DND-41 (cell line): Measurements from ENCODE around the gene SMU1.
"Not testable (repeated sequence)": the region's sequence is repeated elsewhere in the genome, so short reads cannot be mapped to it uniquely, and the experiment has no call there.

ENCODE experiments used
- ATAC-seq: fragments of 200-7000 bp; cut with Tn5 transposase; 3 replicates; pipeline ENCODE4 v1.9.1; 2021; ENCODE audit warnings: low read depth; ENCODE audit not compliant: insufficient read depth
- DNase-seq: peaks from one replicate; pipeline ENCODE4 v3.0.0-alpha.2; 2020
- H2AFZ ChIP-seq: 2 replicates; pipeline ENCODE4 v1.6.0; 2012; ENCODE audit warnings: low read depth, low read length
- H3K27ac ChIP-seq: 2 replicates; pipeline ENCODE4 v1.5.1; 2012; ENCODE audit warnings: low read length, inconsistent platforms
- H3K27me3 ChIP-seq: fragments of 200-600 bp; sonication (generic); 2 replicates; pipeline ENCODE4 v1.6.0; 2012; ENCODE audit warnings: low read length, mild to moderate bottlenecking, inconsistent platforms; ENCODE audit not compliant: insufficient read depth, poor library complexity
- H3K36me3 ChIP-seq: 2 replicates; pipeline ENCODE4 v1.5.1; 2012; ENCODE audit warnings: low read length, inconsistent platforms; ENCODE audit not compliant: insufficient read depth
- H3K4me1 ChIP-seq: 2 replicates; pipeline ENCODE4 v1.5.1; 2012; ENCODE audit warnings: mild to moderate bottlenecking, low read length; ENCODE audit not compliant: insufficient read depth
- H3K4me2 ChIP-seq: 2 replicates; pipeline ENCODE4 v1.6.0; 2012; ENCODE audit warnings: mild to moderate bottlenecking, moderate library complexity, low read length, inconsistent platforms; ENCODE audit not compliant: insufficient read depth
- H3K4me3 ChIP-seq, 2 experiments: fragments of 200-600 bp in 1 of 2; shearing (Covaris generic) in 1 of 2; 2 replicates each; pipeline ENCODE4 v1.5.1; 2012 to 2016; ENCODE audit warnings: inconsistent platforms in 2 of 2, low read length in 2 of 2, mild to moderate bottlenecking in 2 of 2, low read depth in 1 of 2, moderate library complexity in 1 of 2
- H3K79me2 ChIP-seq: 2 replicates; pipeline ENCODE4 v1.6.0; 2012; ENCODE audit warnings: low read length, inconsistent platforms; ENCODE audit not compliant: insufficient read depth
- H3K9ac ChIP-seq: 2 replicates; pipeline ENCODE4 v1.6.0; 2012; ENCODE audit warnings: low read depth, mild to moderate bottlenecking, inconsistent platforms, low read length, moderate library complexity
- H3K9me3 ChIP-seq: 2 replicates; pipeline ENCODE4 v1.5.1; 2012; ENCODE audit warnings: low read length, moderate library complexity, mild to moderate bottlenecking, inconsistent platforms; ENCODE audit not compliant: insufficient read depth, severe bottlenecking
- H4K20me1 ChIP-seq: 2 replicates; pipeline ENCODE4 v1.6.0; 2012; ENCODE audit warnings: low read length; ENCODE audit not compliant: insufficient read depth
- CTCF ChIP-seq: IDR thresholded peaks from 2 replicates; pipeline ENCODE4 v1.5.1; 2012; ENCODE audit warnings: borderline replicate concordance, low read length, moderate library complexity, mild to moderate bottlenecking; ENCODE audit not compliant: poor library complexity, severe bottlenecking; ENCODE audit errors: extremely low read depth
- EZH2 ChIP-seq: IDR thresholded peaks from 3 replicates; pipeline ENCODE4 v1.6.1; 2012; ENCODE audit warnings: borderline replicate concordance, low read depth, mild to moderate bottlenecking, moderate library complexity, low read length, inconsistent platforms; ENCODE audit not compliant: severe bottlenecking

The SMU1 gene

DNA sequence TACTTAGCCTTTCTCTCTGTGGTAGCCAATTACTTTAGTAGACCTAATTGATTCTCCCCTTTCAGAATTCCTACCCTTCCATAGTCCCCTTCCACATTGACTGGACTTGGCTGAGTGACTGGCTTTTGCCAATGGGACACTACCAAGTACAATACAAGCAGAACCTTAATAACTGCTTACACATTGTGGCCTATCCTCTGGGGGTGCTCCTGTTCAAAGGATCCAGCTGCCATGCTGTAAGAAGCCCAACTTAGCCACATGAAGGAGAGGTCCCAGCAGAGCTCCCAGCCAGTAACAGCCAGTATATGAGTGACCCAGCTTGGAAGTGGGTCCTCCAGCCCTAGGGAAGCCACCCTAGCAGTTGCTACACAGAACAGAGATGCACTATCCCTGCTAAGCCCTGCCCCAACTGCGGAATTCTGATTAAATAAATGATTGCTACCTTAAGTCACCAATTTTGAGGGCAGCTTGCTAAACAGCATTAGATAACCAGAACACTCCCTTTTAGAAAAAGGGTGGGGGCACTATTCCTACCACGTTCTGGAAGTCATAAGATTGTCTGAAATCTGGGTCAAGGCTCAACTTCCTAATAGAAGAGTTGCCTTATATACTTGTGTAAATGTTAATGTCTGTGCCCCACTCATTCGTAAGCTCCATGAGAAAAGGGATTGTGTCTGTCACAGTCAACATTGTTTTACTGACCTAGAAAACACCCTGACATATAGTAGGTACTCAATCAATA, 64.0 kb downstream of the SMU1 start:
- DNase-seq (no peak), ATAC-seq (no peak; the same call in 2 of the 3 replicates)
- H3K36me3 ChIP-seq: no peaks in the 10 kb centered on the region
- H3K4me1 ChIP-seq: no peaks in the 10 kb centered on the region
- no peaks in the 10 kb centered on the region for H4K20me1 ChIP-seq
- no peak for TF ChIP-seq EZH2
- no peak overlapping the region for H3K4me3 ChIP-seq
- no peak overlapping the region for H3K9ac ChIP-seq
- H3K27ac ChIP-seq: no peak overlapping the region
- no peaks in the 10 kb centered on the region for H3K27me3 ChIP-seq
- H3K4me2 ChIP-seq: no peak overlapping the region
- H3K79me2 ChIP-seq: peaks cover under 1% of the 10 kb centered on the region; the same call in 1 of the 2 replicates
- no peaks in the 10 kb centered on the region for H3K9me3 ChIP-seq
- H2AFZ ChIP-seq: no peak overlapping the region

DNA sequence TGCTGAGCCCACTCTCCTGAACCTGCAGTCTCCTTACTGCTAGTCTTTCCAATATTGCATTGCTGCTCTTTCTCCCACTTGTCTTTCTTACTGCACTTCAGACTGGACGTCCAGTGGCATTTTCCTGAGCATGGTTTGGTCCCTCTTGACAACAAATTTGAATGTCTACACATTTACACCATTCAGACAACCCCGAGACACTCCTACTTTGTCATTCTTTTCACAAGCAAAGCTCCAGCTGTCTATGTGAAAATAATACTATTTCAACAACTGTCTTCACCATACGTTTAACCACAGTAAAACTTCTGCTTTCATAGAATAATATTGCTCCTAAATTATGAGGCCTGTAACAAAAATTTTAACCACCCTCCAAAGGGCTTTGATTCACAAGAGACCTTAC, 64.6 kb downstream of the SMU1 start:
- Histone ChIP-seq H3K4me1 (no peaks in the 10 kb centered on the region), H3K27ac (no peak overlapping the region), H3K79me2 (no peaks in the 10 kb centered on the region), H3K9me3 (no peaks in the 10 kb centered on the region), H3K4me2 (no peak overlapping the region), H3K36me3 (no peaks in the 10 kb centered on the region), H3K27me3 (no peaks in the 10 kb centered on the region), H3K4me3 (no peak overlapping the region), H3K9ac (no peak overlapping the region), H4K20me1 (no peaks in the 10 kb centered on the region), H2AFZ (no peak overlapping the region)
- DNase-seq: no peak
- ATAC-seq: no peak
- TF ChIP-seq EZH2 (no peak), CTCF (no peak)

GRCh38 chr9:33007755-33008154, 68.7 kb downstream of the SMU1 start:
- Histone ChIP-seq H3K4me1 (peaks cover 2% of the 10 kb centered on the region; the same call in 1 of the 2 replicates), H3K27me3 (no peaks in the 10 kb centered on the region), H4K20me1 (no peaks in the 10 kb centered on the region), H3K4me3 (no peak overlapping the region), H3K9me3 (no peaks in the 10 kb centered on the region), H3K9ac (no peak overlapping the region), H3K27ac (no peak overlapping the region), H3K4me2 (no peak overlapping the region), H3K79me2 (no peaks in the 10 kb centered on the region), H2AFZ (no peak overlapping the region), H3K36me3 (no peaks in the 10 kb centered on the region)
- TF ChIP-seq CTCF: no peak
- no peak for TF ChIP-seq EZH2
- no peak for ATAC-seq
- DNase-seq: no peak

- H3K4me2 ChIP-seq, H3K9me3 ChIP-seq, ATAC-seq, H3K36me3 ChIP-seq, H3K4me3 ChIP-seq, H3K9ac ChIP-seq, DNase-seq, H2AFZ ChIP-seq, H4K20me1 ChIP-seq, H3K27ac ChIP-seq, H3K27me3 ChIP-seq: not testable (repeated sequence)
- peaks cover 10% of the 10 kb centered on the region for H3K79me2 ChIP-seq
- peaks cover 16% of the 10 kb centered on the region for H3K4me1 ChIP-seq
Observed at GRCh38 chr9:33005335-33005734, 71.1 kb downstream of the SMU1 start.

DNA sequence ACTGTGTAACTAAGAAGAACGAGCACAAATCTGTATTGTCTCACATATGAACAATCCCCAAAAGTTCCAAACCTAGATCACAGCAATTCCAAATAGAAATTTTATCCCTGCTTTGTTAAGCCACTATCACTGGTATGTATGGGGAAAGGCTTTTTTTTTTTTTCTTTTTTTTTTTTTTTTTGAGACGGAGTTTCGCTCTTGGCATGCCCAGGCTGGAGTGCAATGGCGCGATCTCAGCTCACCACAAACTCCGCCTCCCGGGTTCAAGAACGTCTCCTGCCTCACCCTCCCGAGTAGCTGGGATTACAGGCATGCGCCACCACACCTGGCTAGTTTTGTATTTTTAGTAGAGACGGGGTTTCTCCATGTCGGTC, 75.8 kb downstream of the SMU1 start:
- H2AFZ ChIP-seq: peak overlapping the region; percentile 86
- H3K79me2 ChIP-seq: peaks cover 53% of the 10 kb centered on the region
- peaks cover 22% of the 10 kb centered on the region for H3K4me1 ChIP-seq
- H4K20me1 ChIP-seq, H3K9me3 ChIP-seq, H3K27me3 ChIP-seq: not testable (repeated sequence)
- H3K4me3 ChIP-seq: peak overlapping the region; percentile 64 to 87; a peak in 3 of 4 replicates
- H3K36me3 ChIP-seq: peaks cover 20% of the 10 kb centered on the region
- H3K27ac ChIP-seq: peak overlapping the region; percentile 87; the same call in 1 of the 2 replicates
- ATAC-seq (peak; percentile 18; the same call in 2 of the 3 replicates), DNase-seq (peak; percentile 64)
- peak overlapping the region; percentile 89 for H3K4me2 ChIP-seq
- peak overlapping the region; percentile 63 for H3K9ac ChIP-seq
